K562 (cell line): ENCODE data around the gene VWC2L. TPM values are rescaled to one million over a fixed set of nuclear protein-coding genes. Genes with fewer than 3 reads are reported as not detected.

Source experiments
- ATAC-seq: fragments of 200-7000 bp; cut with Tn5 transposase; 3 replicates; pipeline ENCODE4 v1.9.1; 2020; ENCODE audit warnings: moderate library complexity
- BruUV-seq: library from RNA; stranded (reverse); fragments of 400-500 nt; replicated peaks from 2 replicates; lab custom pipeline; 2021; lab: Mats Ljungman, UMichigan
- CTCF ChIA-PET: fragments of 300-600 bp; formaldehyde crosslinking; extraction: SDS; loops from one replicate; lab custom pipeline; 2021; ENCODE audit warnings: low intra/inter-chr PET ratio; lab: Yijun Ruan, JAX
- POLR2A ChIA-PET: fragments of 300-600, 350-650 bp; sonication (Branson Sonifier 250); formaldehyde crosslinking; extraction: SDS; loops from one replicate; lab custom pipeline; 2021; ENCODE audit warnings: antibody characterized with exemption, inconsistent platforms; lab: Yijun Ruan, JAX
- DNase-seq, 4 experiments: peaks; one replicate each; pipeline versions ENCODE4 v3.0.0 to v3.0.0-alpha.2; 2011 to 2018; ENCODE audit warnings: low spot score in 3 of 4, mixed read lengths in 3 of 4; ENCODE audit errors: extremely low read depth in 1 of 4
- FAIRE-seq: peaks from 2 replicates; lab custom pipeline; 2011; peaks lifted over from hg19 to GRCh38; lab: Jason Lieb, UNC
- H2AFZ ChIP-seq: 2 replicates; pipeline ENCODE4 v1.6.0; 2011; ENCODE audit warnings: low read depth, low read length, control low read depth, inconsistent platforms
- H3K27ac ChIP-seq: fragments of 200-600 bp; 3 replicates; pipeline ENCODE4 v1.8.0; 2011; ENCODE audit warnings: low read depth, mild to moderate bottlenecking, control low read depth, inconsistent platforms, low read length, moderate library complexity, mixed read lengths; ENCODE audit errors: extremely low read depth
- H3K27me3 ChIP-seq, 2 experiments: fragments of 300-600 bp in 1 of 2; 2 replicates in 1 of 2; 3 replicates in 1 of 2; pipeline versions ENCODE4 v1.6.0 to v1.8.0; 2011; ENCODE audit warnings: inconsistent platforms in 2 of 2, low read length in 2 of 2, mild to moderate bottlenecking in 1 of 2, mixed read lengths in 1 of 2, moderate library complexity in 1 of 2; ENCODE audit not compliant: control insufficient read depth in 2 of 2, insufficient read depth in 2 of 2
- H3K36me3 ChIP-seq: fragments of 300-600 bp; 3 replicates; pipeline ENCODE4 v1.8.0; 2011; ENCODE audit warnings: mild to moderate bottlenecking, low read length, inconsistent platforms; ENCODE audit not compliant: control insufficient read depth, insufficient read depth
- H3K4me1 ChIP-seq, 2 experiments: fragments of 200-600 bp in 1 of 2; replicated peaks in 1 of 2; 2 replicates in 1 of 2; 3 replicates in 1 of 2; pipeline versions ENCODE4 v1.5.1 to v1.8.0; 2011; ENCODE audit warnings: inconsistent platforms in 2 of 2, low read length in 2 of 2, mild to moderate bottlenecking in 1 of 2, mixed read lengths in 1 of 2, moderate library complexity in 1 of 2; ENCODE audit not compliant: control insufficient read depth in 2 of 2, insufficient read depth in 2 of 2
- H3K4me2 ChIP-seq: 2 replicates; pipeline ENCODE4 v1.6.1; 2011; ENCODE audit warnings: low read length, control low read depth, inconsistent platforms, mixed read lengths; ENCODE audit not compliant: insufficient read depth
- H3K4me3 ChIP-seq: fragments of 200-600 bp; sonication (generic), shearing (Covaris generic); 2 replicates; pipeline ENCODE4 v1.5.1; 2016; ENCODE audit warnings: control low read depth, inconsistent platforms
- H3K79me2 ChIP-seq: fragments of 200-600 bp; 3 replicates; pipeline ENCODE4 v1.8.0; 2011; ENCODE audit warnings: low read length, inconsistent platforms; ENCODE audit not compliant: control insufficient read depth, insufficient read depth
- H3K9ac ChIP-seq, 2 experiments: 2 replicates each; pipeline versions ENCODE4 v1.6.0 to v1.6.1; 2011; ENCODE audit warnings: low read depth in 2 of 2, low read length in 2 of 2, control low read depth in 1 of 2, inconsistent platforms in 1 of 2, mild to moderate bottlenecking in 1 of 2, mixed read lengths in 1 of 2; ENCODE audit not compliant: insufficient read depth in 1 of 2
- H3K9me1 ChIP-seq: one replicate; pipeline ENCODE4 v1.6.0; 2011; ENCODE audit warnings: inconsistent platforms, mild to moderate bottlenecking, low read length, moderate library complexity; ENCODE audit not compliant: control insufficient read depth, insufficient read depth
- H3K9me3 ChIP-seq: replicated peaks from 2 replicates; pipeline ENCODE4 v1.5.1; 2011; ENCODE audit warnings: low read depth, low read length, inconsistent platforms; ENCODE audit not compliant: control insufficient read depth, insufficient read depth
- H4K20me1 ChIP-seq: replicated peaks from 2 replicates; pipeline ENCODE4 v1.6.1; 2011; ENCODE audit warnings: low read length, inconsistent platforms, mixed read lengths; ENCODE audit not compliant: control insufficient read depth, insufficient read depth
- GTF2A2 ChIP-seq: IDR thresholded peaks from 2 replicates; pipeline ENCODE4 v1.6.1; 2016; ENCODE audit warnings: mild to moderate bottlenecking, missing genetic modification characterization, missing compliant biosample characterization
- GTF2B ChIP-seq: IDR thresholded peaks from 2 replicates; pipeline ENCODE4 v1.6.1; 2011; ENCODE audit not compliant: insufficient read length; ENCODE audit errors: extremely low read depth
- HDAC1 ChIP-seq, 2 experiments: fragments of 450-650 bp; IDR thresholded peaks; 2 replicates each; pipeline ENCODE4 v1.6.1; 2016 to 2017; ENCODE audit warnings: inconsistent platforms in 1 of 2, mild to moderate bottlenecking in 1 of 2, moderate library complexity in 1 of 2
- HDAC3 ChIP-seq: fragments of 450-650 bp; IDR thresholded peaks from 2 replicates; pipeline ENCODE4 v1.6.1; 2018; ENCODE audit warnings: borderline replicate concordance, mild to moderate bottlenecking, moderate library complexity; ENCODE audit not compliant: partially characterized antibody
- HMGXB4 ChIP-seq: sonication (generic); formaldehyde crosslinking; IDR thresholded peaks from 2 replicates; pipeline ENCODE4 v1.8.1; 2023; ENCODE audit warnings: mild to moderate bottlenecking, missing genetic modification reagents
- KDM1A ChIP-seq, 2 experiments: fragments of 450-650 bp; IDR thresholded peaks; 2 replicates each; pipeline ENCODE4 v1.6.1; 2016; ENCODE audit warnings: mild to moderate bottlenecking in 2 of 2
- LCOR ChIP-seq: sonication (generic); formaldehyde crosslinking; IDR thresholded peaks from 2 replicates; pipeline ENCODE4 v1.8.0; 2022; ENCODE audit warnings: mild to moderate bottlenecking, missing genetic modification reagents
- NR2C2 ChIP-seq, 2 experiments: fragments of 200-800 bp in 1 of 2; sonication (Bioruptor generic) in 1 of 2; sonication (generic) in 1 of 2; formaldehyde crosslinking in 1 of 2; IDR thresholded peaks; 2 replicates each; pipeline versions ENCODE4 v1.6.1 to v1.8.0; 2016 to 2022; ENCODE audit warnings: mild to moderate bottlenecking in 1 of 2, missing compliant biosample characterization in 1 of 2, missing genetic modification characterization in 1 of 2, missing genetic modification reagents in 1 of 2
- PHTF2 ChIP-seq: fragments of 250-450 bp; sonication (Bioruptor Pico); IDR thresholded peaks from 2 replicates; pipeline ENCODE4 v1.5.0; 2021; ENCODE audit warnings: mild to moderate bottlenecking
- SOX6 ChIP-seq: fragments of 450-650 bp; IDR thresholded peaks from 2 replicates; pipeline ENCODE4 v1.6.1; 2014; ENCODE audit warnings: mild to moderate bottlenecking
- SP1 ChIP-seq: sonication (generic); formaldehyde crosslinking; IDR thresholded peaks from 2 replicates; pipeline ENCODE4 v1.8.1; 2022; ENCODE audit warnings: mild to moderate bottlenecking, missing genetic modification reagents
- TRIM28 ChIP-seq: fragments of 450-650 bp; IDR thresholded peaks from 2 replicates; pipeline ENCODE4 v1.6.1; 2017
- ZC3H4 ChIP-seq: sonication (generic); formaldehyde crosslinking; IDR thresholded peaks from 2 replicates; pipeline ENCODE4 v1.9.0; 2021; ENCODE audit warnings: missing genetic modification reagents, borderline replicate concordance
- ZNF174 ChIP-seq: fragments of 250-450 bp; sonication (Bioruptor Pico); IDR thresholded peaks from 2 replicates; pipeline ENCODE4 v1.4.0; 2020; ENCODE audit warnings: mild to moderate bottlenecking
- ZNF408 ChIP-seq: fragments of 250-450 bp; sonication (Bioruptor Pico); IDR thresholded peaks from 2 replicates; pipeline ENCODE4 v1.4.0; 2020; ENCODE audit warnings: low read depth, mild to moderate bottlenecking, moderate library complexity
- ZNF644 ChIP-seq: fragments of 200-800 bp; sonication (Bioruptor generic); IDR thresholded peaks from 2 replicates; pipeline ENCODE4 v1.6.1; 2016; ENCODE audit warnings: low read depth, missing genetic modification characterization, missing compliant biosample characterization
- WGBS: fragments of 100-300 bp; shearing (Covaris generic); methylation state at CpG from one replicate; pipeline ENCODE4 v1.1.6; 2016; ENCODE audit warnings: low coverage, mixed read lengths; ENCODE audit not compliant: insufficient coverage; ENCODE audit errors: missing lambda C conversion rate; 5-methylcytosine and 5-hydroxymethylcytosine counted together
- in situ Hi-C: fragments of 300-500 bp; cut with MboI; formaldehyde crosslinking; loops from 4 replicates; pipeline ENCODE4 v1.15.0; 2018; ENCODE audit warnings: inconsistent platforms, mixed read lengths
- intact Hi-C: fragments of 100-400 bp; cut with micrococcal nuclease; formaldehyde crosslinking; loops from 2 replicates; pipeline ENCODE4 v1.14.2; 2022
- polyA plus RNA-seq, 8 experiments: library from polyadenylated mRNA; depleted of rRNA in 4 of 8; stranded (reverse) in 5 of 8; unstranded in 3 of 8; fragments of >200 nt; fragmentation: Nextera tagmentation in 2 of 8; fragmentation: Illumina TruSeq in 1 of 8; extraction: Ambion mirVana in 2 of 8; extraction: Trizol in 1 of 8; gene quantifications; 2 replicates each; pipeline versions ENCODE4 v1.2.1 to v1.2.3, GENCODE V29; 2011 to 2014; ENCODE audit warnings: inconsistent platforms in 1 of 8, missing spikeins in 1 of 8
- total RNA-seq, 7 experiments: library from RNA; depleted of rRNA in 6 of 7; stranded (reverse); fragments of >200 nt in 6 of 7; fragmentation: Illumina TruSeq in 2 of 7; extraction: Trizol in 2 of 7; gene quantifications; 2 replicates each; pipeline versions ENCODE4 v1.2.1 to v1.2.3, GENCODE V29; 2011 to 2021; ENCODE audit warnings: low replicate concordance in 1 of 7
- TF ChIP-seq, protein P1 (sequence below): sonication (generic); formaldehyde crosslinking; IDR thresholded peaks from 2 replicates; pipeline ENCODE4 v1.9.0; 2022; ENCODE audit warnings: mild to moderate bottlenecking, missing genetic modification reagents

Gene VWC2L
- total and polyA plus RNA-seq, 9 of the 15 experiments (the other 6 are each of a cell fraction or from before 2014, with no cell fraction given): not detected

DNA sequence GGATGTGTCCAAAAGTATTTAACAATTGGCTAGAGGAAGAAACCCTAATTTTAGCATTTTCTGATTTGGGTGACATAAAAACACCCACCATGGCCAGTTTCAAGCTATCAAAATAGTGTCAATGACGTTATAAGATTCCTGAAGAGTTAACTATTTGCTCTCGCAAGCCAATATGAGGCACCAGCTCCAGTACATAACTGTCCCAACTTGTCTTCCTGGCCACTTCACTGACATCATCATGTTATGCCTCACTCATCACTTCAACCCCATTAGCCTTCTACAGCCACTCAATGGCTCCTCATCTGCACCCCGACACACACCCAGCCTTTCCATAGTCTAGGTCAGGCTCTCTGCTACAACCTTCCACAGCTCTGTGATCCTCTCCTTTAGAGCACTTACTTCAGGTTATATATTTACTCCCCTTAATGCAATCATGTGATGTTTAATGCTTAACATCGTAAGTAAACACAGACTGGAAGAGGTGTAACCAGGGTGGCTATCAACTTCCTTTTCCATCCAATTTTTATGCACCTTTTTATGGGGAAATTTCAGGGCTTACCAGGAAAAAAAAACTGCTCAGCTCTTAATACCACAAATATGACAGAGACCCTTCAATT, 158.7 kb downstream of the VWC2L start:
- no TSS peak for BruUV-seq
- no peak overlapping the region for H2AFZ ChIP-seq
- TF ChIP-seq HMGXB4 (CRISPR knock-in tag) (no peak), SOX6 (no peak), ZNF174 (CRISPR knock-in tag) (no peak), KDM1A (IDR thresholded peaks at IDR 0.05) (no peak), NR2C2 (CRISPR knock-in tag; IDR thresholded peaks at IDR 0.05) (no peak), NR2C2 (tag; IDR thresholded peaks at IDR 0.05) (no peak), SP1 (CRISPR knock-in tag) (no peak), TRIM28 (no peak), GTF2B (no peak), HDAC3 (no peak), LCOR (no peak), ZC3H4 (CRISPR knock-in tag) (no peak), GTF2A2 (no peak), PHTF2 (no peak), ZNF408 (CRISPR knock-in tag) (no peak), HDAC1 (IDR thresholded peaks at IDR 0.05) (no peak), ZNF644 (no peak)
- TF ChIP-seq, protein P1, sequence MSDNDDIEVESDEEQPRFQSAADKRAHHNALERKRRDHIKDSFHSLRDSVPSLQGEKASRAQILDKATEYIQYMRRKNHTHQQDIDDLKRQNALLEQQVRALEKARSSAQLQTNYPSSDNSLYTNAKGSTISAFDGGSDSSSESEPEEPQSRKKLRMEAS (CRISPR knock-in tag): no peak
- TF ChIP-seq, all 486 proteins: peak for 0
- Histone ChIP-seq H3K4me1 (no peaks in the 10 kb centered on the region), H3K9me1 (no peaks in the 10 kb centered on the region), H3K9ac (no peak overlapping the region), H3K27me3 (no peaks in the 10 kb centered on the region), H3K9me3 (no peaks in the 10 kb centered on the region), H3K4me3 (no peak overlapping the region), H3K4me2 (no peak overlapping the region), H3K79me2 (no peaks in the 10 kb centered on the region), H3K36me3 (no peaks in the 10 kb centered on the region), H3K27ac (no peak overlapping the region), H4K20me1 (no peaks in the 10 kb centered on the region)
- DNase-seq (no peak), FAIRE-seq (no peak), ATAC-seq (no peak)
- intact Hi-C loops: no loop called here
- POLR2A ChIA-PET: interaction anchor here (1.0 kb wide), 1 partner anchor 35 kb away, joined by 3 read pairs; no protein-coding TSS in a partner anchor
- 6% methylated on average over 4 of the region's 4 CpGs for WGBS
- in situ Hi-C loops: no loop called here
- CTCF ChIA-PET: no interaction called here
